ENCODE measurements around the gene ZNF618. TPM values are rescaled to one million over a fixed set of nuclear protein-coding genes. Genes with fewer than 3 reads are reported as not detected.

Gene ZNF618
- polyA plus RNA-seq, 3 donors, result 0.53 to 1.9 (median 0.78) TPM

DNA sequence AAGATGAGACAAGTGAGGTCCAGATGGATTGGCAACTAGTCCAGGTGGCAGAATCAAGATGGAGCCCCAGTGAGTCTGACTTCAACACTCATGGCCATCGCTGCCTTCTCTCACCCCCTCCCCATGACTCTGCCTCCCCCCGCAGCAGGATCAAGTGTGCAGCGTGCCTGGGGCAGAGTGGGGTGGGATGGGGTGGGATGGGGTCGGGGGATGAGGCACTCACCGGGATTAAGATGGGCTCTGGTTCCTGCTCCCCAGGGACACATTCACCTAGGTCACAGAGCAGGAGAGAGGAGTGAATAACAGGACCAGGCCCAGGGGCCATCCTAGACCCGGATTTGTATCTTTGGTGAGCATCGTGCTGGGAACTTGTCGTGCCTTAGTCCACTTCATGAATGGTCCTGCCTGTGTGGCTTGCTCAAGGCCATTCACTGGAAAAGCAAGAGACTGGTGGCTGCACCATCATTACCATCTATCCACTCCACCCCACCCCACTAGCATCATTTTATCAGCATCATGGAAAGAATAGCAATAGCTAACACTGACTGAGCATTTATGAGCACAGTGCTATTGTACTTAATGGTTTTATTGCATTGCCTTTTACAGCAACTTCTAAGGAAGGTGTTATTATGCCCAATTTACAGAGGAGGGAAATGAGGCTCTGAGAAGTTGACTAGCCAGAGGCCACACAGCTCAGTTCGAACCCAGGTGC is 193.5 kb downstream of the ZNF618 start:
- Mint-ChIP-seq H3K9me3 (peaks cover 0 to 2% (median 0%) of the 10 kb centered on the region in 7 donors), H3K4me1 (no peaks in the 10 kb centered on the region), H3K27ac (no peak overlapping the region), H3K4me3 (no peak overlapping the region), H3K36me3 (no peaks in the 10 kb centered on the region), H3K27me3 (ENCODE audit: low read depth in 3 of 3) (peaks cover 4 to 21% (median 8%) of the 10 kb centered on the region in 3 donors)
- WGBS (ENCODE audit: insufficient coverage), result 92% methylated on average over 7 of the region's 9 CpGs
- no peaks in the 10 kb centered on the region for H3K79me2 ChIP-seq (ENCODE audit: insufficient read depth, low read length)
- peaks cover 0 to under 1% of the 10 kb centered on the region in 2 donors for H3K27me3 ChIP-seq (ENCODE audit: control insufficient read depth in 2 of 2, insufficient read depth in 2 of 2, low read length in 2 of 2)
- H3K4me1 ChIP-seq (ENCODE audit: control insufficient read depth in 1 of 2, insufficient read depth in 2 of 2, low read length in 2 of 2), result no peaks in the 10 kb centered on the region
- no peak overlapping the region for H3K27ac ChIP-seq (ENCODE audit: low read depth in 1 of 2, low read length in 2 of 2)
- H3K4me2 ChIP-seq (replicated peaks; ENCODE audit: extremely low read depth, low read length, poor library complexity, severe bottlenecking), result no peak overlapping the region
- no peaks in the 10 kb centered on the region for H4K20me1 ChIP-seq (ENCODE audit: insufficient read depth, low read length)
- DNase-seq, result no peak
- intact Hi-C loops (cut with micrococcal nuclease), result no loop called here
- H3K36me3 ChIP-seq (replicated peaks in 1 of 2; ENCODE audit: control insufficient read depth in 1 of 2, insufficient read depth in 2 of 2, low read length in 2 of 2), result no peaks in the 10 kb centered on the region
- no peak overlapping the region for H3K4me3 ChIP-seq (replicated peaks in 1 of 3; ENCODE audit: low read depth in 2 of 3, low read length in 3 of 3)
- TF ChIP-seq CTCF (IDR thresholded peaks at IDR 0.05), result no peak
- H3K9ac ChIP-seq (ENCODE audit: insufficient read depth, low read length, poor library complexity, severe bottlenecking), result no peak overlapping the region
- no peak overlapping the region for H2AFZ ChIP-seq (ENCODE audit: insufficient read depth, low read depth, low read length, poor library complexity, severe bottlenecking)
- no peaks in the 10 kb centered on the region for H3K9me3 ChIP-seq (replicated peaks in 1 of 2; ENCODE audit: control insufficient read depth in 1 of 2, insufficient read depth in 1 of 2, low read length in 2 of 2)

DNA sequence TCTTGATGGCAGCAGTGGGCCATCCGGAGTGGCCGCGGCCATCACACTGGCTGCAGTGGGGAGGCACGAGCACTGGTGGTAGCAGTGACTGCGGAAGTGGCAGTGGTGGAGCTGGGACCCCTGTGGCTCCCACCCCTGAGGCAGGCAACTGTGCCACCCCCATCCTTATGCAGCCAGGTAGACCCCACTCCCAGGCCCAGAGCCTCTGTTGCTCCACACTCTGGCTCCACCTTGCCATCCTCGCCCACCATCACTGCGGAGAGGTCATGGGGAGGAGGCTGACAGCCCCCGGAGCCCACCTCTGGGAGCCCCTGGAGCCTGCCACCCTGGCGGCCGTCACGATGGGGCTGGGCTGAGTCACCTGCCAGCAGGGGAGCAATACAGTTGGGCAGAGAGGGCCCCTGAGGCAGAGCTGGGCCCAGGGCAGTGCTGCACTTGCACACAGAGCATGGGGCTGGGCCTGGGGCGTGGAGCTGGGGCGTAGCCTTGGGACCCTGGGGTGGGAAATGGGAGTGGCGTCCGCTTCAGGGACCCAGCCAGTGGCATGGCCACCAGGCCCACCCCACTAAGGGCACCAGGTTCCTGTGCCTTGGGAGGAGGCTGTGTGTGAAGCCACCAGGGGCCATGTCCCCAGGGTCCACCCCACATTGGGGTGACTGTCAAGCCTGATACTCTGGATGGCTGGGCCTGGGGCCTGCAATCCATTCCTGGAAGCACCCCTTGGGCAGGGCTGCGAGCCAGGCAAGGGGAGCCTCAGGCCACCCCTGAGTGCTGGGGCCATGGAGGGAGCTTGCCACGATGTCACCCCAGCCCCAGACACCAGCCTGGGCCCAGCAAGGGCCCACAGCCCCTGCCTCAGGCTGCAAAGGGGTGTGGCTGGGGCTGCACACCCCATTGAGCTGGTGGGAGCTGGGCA is 194.3 kb downstream of the ZNF618 start:
- Histone ChIP-seq H3K4me3 (replicated peaks in 1 of 3; ENCODE audit: low read depth in 2 of 3, low read length in 3 of 3) (no peak overlapping the region), H3K27ac (ENCODE audit: low read depth in 1 of 2, low read length in 2 of 2) (no peak overlapping the region), H3K4me2 (replicated peaks; ENCODE audit: extremely low read depth, low read length, poor library complexity, severe bottlenecking) (no peak overlapping the region), H3K79me2 (ENCODE audit: insufficient read depth, low read length) (no peaks in the 10 kb centered on the region), H2AFZ (ENCODE audit: insufficient read depth, low read depth, low read length, poor library complexity, severe bottlenecking) (no peak overlapping the region), H3K9me3 (replicated peaks in 1 of 2; ENCODE audit: control insufficient read depth in 1 of 2, insufficient read depth in 1 of 2, low read length in 2 of 2) (no peaks in the 10 kb centered on the region), H3K27me3 (ENCODE audit: control insufficient read depth in 2 of 2, insufficient read depth in 2 of 2, low read length in 2 of 2) (peaks cover 0 to 8% of the 10 kb centered on the region in 2 donors), H3K4me1 (ENCODE audit: control insufficient read depth in 1 of 2, insufficient read depth in 2 of 2, low read length in 2 of 2) (no peaks in the 10 kb centered on the region), H3K9ac (ENCODE audit: insufficient read depth, low read length, poor library complexity, severe bottlenecking) (no peak overlapping the region), H3K36me3 (replicated peaks in 1 of 2; ENCODE audit: control insufficient read depth in 1 of 2, insufficient read depth in 2 of 2, low read length in 2 of 2) (no peaks in the 10 kb centered on the region), H4K20me1 (ENCODE audit: insufficient read depth, low read length) (no peaks in the 10 kb centered on the region)
- H3K4me3 Mint-ChIP-seq, result no peak overlapping the region
- intact Hi-C loops (cut with micrococcal nuclease), result no loop called here
- H3K9me3 Mint-ChIP-seq, result peaks cover 0 to 2% (median 0%) of the 10 kb centered on the region in 7 donors
- WGBS (ENCODE audit: insufficient coverage), result 95% methylated on average over 11 of the region's 17 CpGs
- no peak for TF ChIP-seq CTCF (IDR thresholded peaks at IDR 0.05)
- DNase-seq, result no peak
- no peaks in the 10 kb centered on the region for H3K4me1 Mint-ChIP-seq
- H3K27me3 Mint-ChIP-seq (ENCODE audit: low read depth in 3 of 3), result peaks cover 4 to 20% (median 5%) of the 10 kb centered on the region in 3 donors
- no peak overlapping the region for H3K27ac Mint-ChIP-seq
- H3K36me3 Mint-ChIP-seq, result no peaks in the 10 kb centered on the region

Data from CD14-positive monocyte (primary cell).